Progenitor cell of endocrine pancreas (in vitro differentiated cells): ENCODE data around the gene RAB3IL1. TPM values are rescaled to one million over a fixed set of nuclear protein-coding genes. Genes with fewer than 3 reads are reported as not detected.

Experiments
- DNase-seq: peaks from one replicate; pipeline ENCODE4 v3.0.0; 2021; ENCODE audit warnings: low spot score; ENCODE audit not compliant: unreplicated experiment
- H3K27ac Mint-ChIP-seq: 2 replicates; pipeline ENCODE4 v1.8.0; 2021; ENCODE audit warnings: mild to moderate bottlenecking, moderate library complexity, mixed read lengths
- H3K27me3 Mint-ChIP-seq: 2 replicates; pipeline ENCODE4 v1.8.0; 2021; ENCODE audit warnings: mixed read lengths
- H3K36me3 Mint-ChIP-seq: 2 replicates; pipeline ENCODE4 v1.8.0; 2022; ENCODE audit warnings: mixed read lengths; ENCODE audit not compliant: insufficient read depth
- H3K4me1 Mint-ChIP-seq: 2 replicates; pipeline ENCODE4 v1.8.0; 2021; ENCODE audit warnings: low read depth, mixed read lengths
- H3K4me3 Mint-ChIP-seq: 2 replicates; pipeline ENCODE4 v1.8.0; 2021; ENCODE audit warnings: low read depth, mild to moderate bottlenecking, moderate library complexity, mixed read lengths
- H3K9me3 Mint-ChIP-seq: 2 replicates; pipeline ENCODE4 v1.8.0; 2021; ENCODE audit warnings: low read depth, mixed read lengths
- CTCF ChIP-seq: fragments of 200-600 bp; sonication (generic); IDR thresholded peaks from one replicate; pipeline ENCODE4 v1.5.0; 2021; ENCODE audit warnings: antibody characterized with exemption, mild to moderate bottlenecking; ENCODE audit not compliant: unreplicated experiment
- total RNA-seq: library from RNA; stranded (reverse); gene quantifications from 2 replicates; pipeline ENCODE4 v1.2.1, GENCODE V29; 2021

The RAB3IL1 gene
- total RNA-seq, 1 donor from 2014 or later, result 0.53 TPM

DNA sequence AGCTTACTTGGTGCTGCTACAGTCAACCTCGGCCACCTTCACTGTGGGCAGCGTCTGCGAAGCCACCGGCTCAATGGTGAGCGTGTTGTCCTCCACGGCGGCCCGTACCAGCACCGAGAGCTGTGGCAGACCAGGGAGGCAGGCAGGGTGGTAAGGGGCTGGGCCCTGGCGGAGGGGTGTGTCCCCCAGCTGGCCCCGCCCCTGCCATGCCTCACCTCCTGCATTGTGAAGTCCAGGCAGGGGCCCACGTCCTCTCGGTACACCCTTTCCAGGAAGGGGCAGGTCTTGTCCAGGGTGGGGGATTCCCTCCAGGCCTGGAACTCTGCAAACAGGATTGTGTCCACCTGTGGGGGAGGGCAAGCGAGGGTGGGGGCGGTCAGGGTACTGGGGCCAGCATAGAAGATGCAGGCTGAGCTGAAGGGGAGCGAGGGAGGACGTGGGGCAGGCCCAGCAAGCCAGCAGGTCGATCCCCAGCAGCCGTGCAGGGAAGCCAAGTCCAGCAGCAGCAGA, 12.8 kb downstream of the RAB3IL1 start:
- H3K27ac Mint-ChIP-seq, result no peak overlapping the region
- H3K4me1 Mint-ChIP-seq, result peaks cover 1% of the 10 kb centered on the region
- peaks cover 10% of the 10 kb centered on the region for H3K27me3 Mint-ChIP-seq
- no peaks in the 10 kb centered on the region for H3K36me3 Mint-ChIP-seq
- H3K9me3 Mint-ChIP-seq, result no peaks in the 10 kb centered on the region
- no peak overlapping the region for H3K4me3 Mint-ChIP-seq
- no peak for DNase-seq
- TF ChIP-seq CTCF, result no peak

DNA sequence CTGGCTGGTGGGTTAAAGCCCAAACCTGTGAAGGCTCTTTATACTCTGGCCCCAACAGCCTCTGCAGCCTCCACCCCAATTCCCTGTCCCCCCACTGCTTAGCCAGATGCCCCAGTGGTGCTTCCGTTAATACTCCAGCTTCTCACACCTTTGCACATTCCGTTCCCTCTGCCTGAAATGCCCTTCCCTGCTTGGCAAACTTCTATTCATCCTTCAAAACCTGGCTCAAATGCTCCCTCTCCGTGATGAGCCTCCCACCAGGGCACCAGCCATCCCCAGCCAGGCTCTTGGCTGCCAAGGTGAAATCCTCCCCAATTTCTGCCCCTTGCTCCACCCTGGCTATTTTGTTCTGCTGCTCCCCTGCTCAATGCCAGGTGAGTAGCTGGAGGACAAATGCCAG, 13.5 kb downstream of the RAB3IL1 start:
- Mint-ChIP-seq H3K9me3 (no peaks in the 10 kb centered on the region), H3K36me3 (no peaks in the 10 kb centered on the region), H3K4me3 (no peak overlapping the region), H3K27me3 (peaks cover 10% of the 10 kb centered on the region), H3K4me1 (peaks cover 1% of the 10 kb centered on the region), H3K27ac (no peak overlapping the region)
- no peak for DNase-seq
- TF ChIP-seq CTCF, result no peak

DNA sequence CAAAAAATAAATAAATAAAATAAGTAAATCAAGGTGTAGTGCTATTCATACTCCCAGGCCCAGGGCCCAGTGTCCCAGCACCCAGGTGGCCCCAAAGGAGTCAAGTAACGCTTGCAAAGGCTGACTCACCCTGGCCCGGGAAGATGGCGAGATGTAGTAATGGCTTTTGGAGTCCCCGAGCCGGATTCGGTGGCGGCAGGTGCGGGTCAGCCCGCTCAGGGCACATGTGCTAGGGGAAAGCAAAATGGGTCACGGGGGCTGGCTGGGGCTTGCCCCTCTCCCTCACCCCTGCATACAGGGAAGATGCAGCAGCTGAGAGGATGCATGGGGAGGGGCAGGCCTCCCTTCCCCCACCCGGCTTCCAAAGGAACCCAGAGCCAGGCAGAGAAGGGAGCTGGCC, 15.1 kb downstream of the RAB3IL1 start:
- no peak overlapping the region for H3K27ac Mint-ChIP-seq
- DNase-seq, result no peak
- H3K27me3 Mint-ChIP-seq, result peaks cover 10% of the 10 kb centered on the region
- no peaks in the 10 kb centered on the region for H3K36me3 Mint-ChIP-seq
- no peaks in the 10 kb centered on the region for H3K9me3 Mint-ChIP-seq
- peaks cover 1% of the 10 kb centered on the region for H3K4me1 Mint-ChIP-seq
- H3K4me3 Mint-ChIP-seq, result no peak overlapping the region
- no peak for TF ChIP-seq CTCF

DNA sequence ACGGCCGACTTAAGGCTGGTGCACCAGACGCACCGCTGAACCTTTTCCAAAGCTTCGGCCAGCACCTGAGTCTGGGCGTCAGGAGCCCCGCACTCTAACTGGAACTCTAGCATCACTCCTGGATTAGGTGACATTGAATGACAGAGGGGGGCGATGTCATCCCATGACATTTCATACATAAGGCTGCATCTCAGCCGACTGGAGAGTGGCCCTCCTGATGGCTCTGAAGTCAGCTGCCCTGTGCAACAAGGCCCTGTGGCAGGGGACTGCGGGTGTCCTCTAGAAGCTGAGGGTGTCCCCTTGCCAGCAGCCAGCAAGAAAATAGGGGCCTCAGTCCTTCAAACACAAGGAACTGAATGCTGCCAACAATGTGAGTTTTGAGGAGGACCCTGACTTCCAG, 16.0 kb downstream of the RAB3IL1 start:
- Mint-ChIP-seq H3K4me3 (no peak overlapping the region), H3K27me3 (peaks cover 10% of the 10 kb centered on the region), H3K27ac (no peak overlapping the region), H3K9me3 (no peaks in the 10 kb centered on the region), H3K36me3 (no peaks in the 10 kb centered on the region), H3K4me1 (peaks cover 1% of the 10 kb centered on the region)
- no peak for TF ChIP-seq CTCF
- no peak for DNase-seq

GRCh38 chr11:61900251-61900650, 17.1 kb downstream of the RAB3IL1 start:
- Mint-ChIP-seq H3K9me3 (no peaks in the 10 kb centered on the region), H3K27me3 (peaks cover 10% of the 10 kb centered on the region)

More at GRCh38 chr11:61900251-61900650, 17.1 kb downstream of the RAB3IL1 start:
- DNase-seq, result no peak
- Mint-ChIP-seq H3K27ac (no peak overlapping the region), H3K4me1 (peaks cover 1% of the 10 kb centered on the region), H3K4me3 (no peak overlapping the region), H3K36me3 (no peaks in the 10 kb centered on the region)
- TF ChIP-seq CTCF, result no peak
